ENCODE measurements around the gene PEPD.

PEPD gene

DNA sequence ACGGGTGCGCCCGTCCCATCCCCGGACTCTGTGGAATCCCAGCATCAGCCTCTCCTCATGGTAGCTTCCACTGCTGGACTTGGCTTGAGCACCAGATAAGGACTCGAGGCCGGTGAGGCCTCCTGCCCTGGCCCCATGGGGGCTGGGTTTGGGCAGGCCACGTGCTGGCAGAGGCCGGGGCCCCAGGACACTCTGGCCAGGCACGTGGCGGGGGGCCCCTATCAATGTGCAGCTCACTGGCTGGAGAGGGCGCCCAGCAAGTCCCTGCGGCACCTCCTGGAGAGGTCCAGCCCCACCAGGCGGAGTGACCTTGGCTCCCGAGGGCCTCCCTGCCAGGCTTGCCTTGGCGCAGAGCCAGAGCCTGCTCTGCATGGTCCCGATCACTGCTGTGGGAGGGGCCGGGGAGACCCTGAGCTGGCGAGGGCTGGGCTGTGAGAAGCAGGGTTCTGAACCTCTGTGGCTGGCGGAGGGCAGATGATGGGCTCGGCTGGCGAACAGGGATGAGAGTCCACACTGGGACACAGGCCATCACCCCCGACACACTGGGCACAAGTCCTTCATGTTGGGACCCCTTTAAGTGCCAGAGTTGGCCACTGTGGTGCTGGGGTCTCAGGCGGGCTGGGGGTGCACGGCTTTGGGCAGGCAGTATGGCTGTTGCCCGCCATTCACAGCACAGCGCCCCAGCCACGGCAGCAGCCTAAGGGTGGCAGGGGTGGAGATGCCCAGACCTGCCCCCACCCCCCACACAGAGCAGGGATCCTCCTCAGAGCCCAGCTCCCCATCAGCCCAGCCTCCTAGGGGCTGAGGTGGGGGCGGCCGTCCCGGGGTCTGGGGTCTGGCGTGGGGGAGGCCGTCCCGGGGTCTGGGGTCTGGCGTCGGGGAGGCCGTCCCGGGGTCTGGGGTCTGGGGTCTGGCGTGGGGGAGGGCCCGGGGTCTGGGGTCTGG is 129.0 kb downstream of the PEPD start:
- DNase-seq: no peak

DNA sequence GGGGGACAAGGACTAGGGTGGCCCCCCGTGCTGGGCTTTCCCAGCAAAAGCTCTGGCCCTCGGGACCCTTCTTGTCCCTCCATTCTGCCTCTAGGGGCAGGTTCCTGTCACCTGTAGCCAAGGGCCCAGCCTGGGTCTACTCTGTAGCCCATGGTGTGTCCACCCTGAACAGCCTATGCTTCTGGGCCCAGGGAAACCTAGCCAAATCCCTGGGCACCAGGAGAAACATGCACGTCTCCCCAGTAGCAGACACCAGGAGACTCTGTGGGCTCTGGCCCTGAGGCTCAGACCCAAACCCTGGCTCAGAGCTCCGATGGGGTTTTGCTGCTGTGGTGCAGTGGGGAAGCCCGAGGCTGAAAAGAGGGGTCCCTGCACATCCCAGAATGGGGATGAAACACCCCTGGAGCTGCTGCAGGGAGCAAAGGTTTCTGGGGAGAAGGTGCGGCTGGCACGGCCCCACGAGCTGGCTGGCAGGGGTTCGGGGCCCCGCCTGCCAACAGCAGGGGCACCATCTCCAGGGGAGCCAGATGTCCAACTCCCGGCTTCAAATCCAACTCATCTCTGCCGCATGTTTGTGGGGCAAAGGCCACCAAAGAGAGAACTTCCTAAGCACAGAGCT is 129.9 kb downstream of the PEPD start:
- no peak for DNase-seq

DNA sequence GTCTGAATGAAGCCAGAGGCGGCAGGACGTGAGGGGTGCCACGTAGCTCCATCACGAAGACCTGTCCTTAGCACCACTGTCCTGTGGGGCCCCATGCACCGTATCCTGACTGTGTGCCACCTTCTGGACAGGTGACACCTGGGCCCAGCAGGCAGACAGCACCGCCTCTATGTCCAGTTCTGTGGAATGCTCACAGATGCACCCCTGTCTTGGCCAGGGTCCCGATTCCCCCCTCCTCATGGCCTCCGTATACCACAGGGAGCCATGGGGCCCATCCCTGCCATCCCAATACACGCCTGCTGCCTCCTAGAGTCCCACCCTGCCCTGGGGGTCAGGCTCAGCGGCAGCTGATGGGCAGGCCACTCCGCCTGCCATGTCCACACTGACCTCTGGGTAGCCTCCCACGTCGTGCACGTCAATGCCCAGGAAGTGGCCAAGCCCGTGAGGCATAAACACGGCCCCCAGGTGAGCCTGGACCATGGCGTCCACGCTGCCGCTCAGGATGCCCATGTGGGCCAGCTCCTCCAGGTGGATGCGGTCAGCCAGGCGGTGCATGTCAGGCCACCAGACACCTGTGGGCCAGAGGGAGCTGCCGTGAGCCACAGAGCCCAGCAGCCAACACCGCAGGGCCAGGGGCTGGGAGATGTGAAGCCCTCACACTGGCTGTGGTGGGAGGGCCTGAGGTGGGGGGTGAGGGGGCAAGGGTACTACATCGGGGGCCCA is 130.5 kb downstream of the PEPD start:
- DNase-seq: no peak

GRCh38 chr19:33390101-33390907 is 131.3 kb downstream of the PEPD start:
- DNase-seq: no peak

GRCh38 chr19:33389421-33390100 is 132.0 kb downstream of the PEPD start:
- no peak for DNase-seq

- no peak for DNase-seq
These were observed 132.7 kb downstream of the PEPD start for GRCh38 chr19:33388725-33389420.

GRCh38 chr19:33388231-33388724 is 133.3 kb downstream of the PEPD start:
- DNase-seq: no peak

GRCh38 chr19:33387351-33388230 is 134.0 kb downstream of the PEPD start:
- DNase-seq: no peak

- DNase-seq: no peak
These were observed 135.2 kb downstream of the PEPD start for GRCh38 chr19:33386361-33386858.

DNA sequence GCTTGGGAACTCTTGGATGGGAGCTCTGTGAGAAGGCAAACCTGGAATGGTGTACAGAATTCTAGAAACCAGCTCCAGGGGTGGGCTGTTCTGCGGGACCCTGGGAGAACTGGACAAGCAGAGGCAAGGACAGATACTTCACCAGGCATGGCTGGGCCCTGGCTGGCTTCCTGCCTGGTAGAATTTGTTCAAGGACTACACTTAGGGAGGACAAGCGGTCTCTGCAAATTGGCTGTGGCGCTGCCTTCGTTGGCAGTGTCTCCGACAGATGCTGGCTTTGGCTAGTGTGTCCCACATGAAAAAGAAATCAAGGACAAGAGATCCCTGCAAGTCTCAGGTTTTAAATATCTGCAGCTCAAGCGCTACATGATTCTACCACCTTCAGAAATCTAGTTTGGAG is 135.6 kb downstream of the PEPD start:
- DNase-seq: no peak

DNA sequence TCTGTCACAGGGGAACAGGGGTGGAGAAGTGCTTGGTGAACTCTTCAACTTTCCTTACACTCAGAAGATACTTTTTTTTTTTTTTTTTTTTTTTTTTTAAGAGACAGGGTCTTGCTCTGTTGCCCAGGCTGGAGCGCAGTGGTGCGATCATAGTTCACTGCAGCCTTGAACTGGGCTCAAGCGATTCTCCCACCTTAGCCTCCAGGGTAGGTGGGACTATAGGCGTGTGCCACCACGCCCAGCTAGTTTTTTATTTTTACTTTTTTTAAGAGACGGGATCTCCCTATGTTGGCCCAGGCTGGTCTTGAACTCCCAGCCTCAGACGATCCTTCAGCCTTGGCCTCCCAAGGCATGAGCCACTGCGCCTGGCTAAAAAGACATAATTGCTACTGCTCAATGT is 136.6 kb downstream of the PEPD start:
- DNase-seq: no peak

GRCh38 chr19:33383720-33384292 is 137.8 kb downstream of the PEPD start:
- no peak for DNase-seq

DNA sequence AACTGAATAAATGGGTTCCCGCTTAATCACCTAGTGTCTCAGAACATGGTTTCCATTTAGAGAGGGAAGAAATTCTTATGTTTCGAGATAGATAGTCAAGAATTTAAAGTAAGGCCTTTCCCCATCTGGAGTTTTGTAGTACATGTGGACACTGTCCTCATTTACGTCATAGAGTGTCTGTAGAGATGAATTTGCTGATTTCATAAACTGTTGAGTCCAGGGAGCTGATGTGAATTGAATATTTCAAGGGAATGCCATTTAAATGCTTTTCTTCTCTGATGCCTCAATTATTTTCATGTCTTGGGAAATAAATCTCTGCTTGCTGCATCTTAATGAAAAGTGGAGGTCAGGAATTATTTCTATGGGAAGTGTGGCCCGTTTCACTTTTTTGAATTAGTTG is 138.6 kb downstream of the PEPD start:
- no peak for DNase-seq

GRCh38 chr19:33382006-33382405 is 139.6 kb downstream of the PEPD start:
- DNase-seq: no peak

DNA sequence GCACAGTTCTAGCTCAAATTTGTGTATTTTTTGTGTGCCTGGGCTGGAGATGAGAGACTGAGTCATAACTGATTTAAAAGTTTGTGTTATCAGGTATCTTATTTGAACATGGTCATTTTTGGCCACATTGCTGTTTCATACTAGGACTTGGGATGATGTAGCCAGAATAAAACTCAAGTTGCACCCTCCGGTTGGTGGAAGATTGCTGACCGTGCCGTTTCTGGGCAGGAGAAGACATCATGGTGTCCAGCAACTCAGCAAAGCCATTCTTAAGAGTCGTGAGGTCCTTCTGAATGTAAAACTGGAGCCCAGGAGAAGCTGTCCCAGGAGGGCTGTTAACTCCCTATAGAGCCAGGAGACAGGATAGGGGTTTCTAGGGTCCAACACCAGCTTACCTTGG is 140.5 kb downstream of the PEPD start:
- DNase-seq: no peak

DNA sequence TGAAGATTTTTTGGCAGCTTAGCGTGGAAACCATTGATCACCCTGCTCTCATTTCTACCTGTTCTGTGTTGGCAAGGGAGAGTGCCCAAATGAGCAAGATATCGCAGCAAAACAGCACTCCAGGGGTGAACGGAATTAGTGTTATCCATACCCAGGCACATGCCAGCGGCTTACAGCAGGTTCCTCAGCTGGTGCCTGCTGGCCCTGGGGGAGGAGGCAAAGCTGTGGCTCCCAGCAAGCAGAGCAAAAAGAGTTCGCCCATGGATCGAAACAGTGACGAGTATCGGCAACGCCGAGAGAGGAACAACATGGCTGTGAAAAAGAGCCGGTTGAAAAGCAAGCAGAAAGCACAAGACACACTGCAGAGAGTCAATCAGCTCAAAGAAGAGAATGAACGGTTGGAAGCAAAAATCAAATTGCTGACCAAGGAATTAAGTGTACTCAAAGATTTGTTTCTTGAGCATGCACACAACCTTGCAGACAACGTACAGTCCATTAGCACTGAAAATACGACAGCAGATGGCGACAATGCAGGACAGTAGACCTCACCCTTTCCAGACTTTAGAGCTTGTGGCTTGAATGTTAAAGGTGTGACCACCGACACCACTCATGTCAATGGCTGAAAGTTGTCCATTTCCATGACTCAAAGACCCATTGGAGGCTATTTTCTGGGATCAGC is 142.3 kb downstream of the PEPD start:
- DNase-seq: peak; percentile 17

DNA sequence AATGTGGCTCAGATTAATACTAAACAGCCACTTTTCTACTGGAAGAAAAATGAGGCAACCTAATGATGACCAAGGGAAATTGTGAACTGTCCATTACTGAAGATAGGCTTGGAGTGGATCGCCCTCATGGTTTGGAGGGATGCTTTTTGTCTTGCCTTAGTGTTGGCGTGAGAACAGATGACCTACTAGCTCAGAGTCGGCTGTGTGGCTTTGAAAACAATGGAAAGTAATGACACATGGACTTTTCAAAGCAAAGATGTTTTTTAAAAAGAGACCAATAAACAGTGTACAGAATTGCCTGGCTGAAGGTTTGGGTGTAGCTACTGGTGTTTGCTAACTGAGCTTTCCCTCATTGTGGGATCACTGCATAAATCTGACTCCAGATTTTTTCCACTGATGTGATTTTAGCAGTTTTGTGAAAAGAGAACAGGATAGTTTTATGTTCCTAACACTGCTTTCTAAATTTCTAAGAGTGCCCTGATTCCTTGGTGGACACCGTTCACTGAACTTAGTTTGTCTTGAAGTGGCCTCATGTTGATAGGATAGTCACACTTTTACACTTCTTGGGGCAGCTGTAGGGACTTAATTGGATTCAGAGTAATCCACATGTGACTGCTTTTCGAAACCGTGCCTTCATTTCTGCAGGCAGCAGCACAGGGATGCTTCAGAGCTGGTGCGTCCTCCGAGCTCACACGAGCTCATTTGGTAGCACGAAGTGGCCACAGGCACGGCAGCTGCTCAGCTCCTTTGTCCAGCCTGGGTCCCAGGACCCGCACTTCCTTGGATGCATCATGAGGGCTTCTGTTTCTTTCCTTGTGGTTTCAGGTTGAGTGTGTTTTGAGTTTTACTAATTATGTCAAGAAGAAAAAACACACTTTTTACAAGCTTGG is 143.8 kb downstream of the PEPD start:
- no peak for DNase-seq

DNA sequence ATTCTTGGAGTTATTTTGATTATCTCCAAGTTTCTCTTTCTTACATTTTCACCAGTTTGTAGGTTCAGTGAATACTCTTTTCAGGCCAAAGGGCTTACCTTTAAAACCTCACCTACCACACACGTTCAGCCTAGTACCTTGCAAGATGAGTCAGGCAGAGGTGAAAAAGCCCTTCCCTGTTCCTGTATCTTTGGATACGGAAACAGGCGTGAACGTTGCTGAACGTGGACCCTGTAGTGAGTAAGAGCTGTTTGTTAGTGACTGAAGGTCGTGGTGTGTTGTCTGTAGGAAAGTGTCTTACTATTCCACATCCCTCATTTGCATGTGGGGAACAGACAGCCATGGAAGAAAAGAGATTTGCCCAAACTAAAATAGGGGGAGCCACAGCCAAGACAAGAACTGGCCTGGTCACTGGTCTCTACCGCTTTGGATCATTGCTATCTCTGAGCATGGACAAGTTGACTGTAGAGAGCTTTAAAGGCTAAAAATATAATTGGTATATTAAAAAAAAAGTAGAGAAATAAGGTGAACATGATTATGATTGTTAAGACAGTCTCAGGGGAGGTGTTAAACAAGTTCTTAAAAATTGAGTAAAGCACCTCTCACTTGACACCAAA is 144.5 kb downstream of the PEPD start:
- no peak for DNase-seq

Measured in activated CD8-positive, alpha-beta memory T cell treated with anti-CD3 and anti-CD28 coated beads, Interleukin-2, amount 50 U/mL, for 48 hours (primary cell).